ENCODE data around the gene RNF4.

RNF4 gene

DNA sequence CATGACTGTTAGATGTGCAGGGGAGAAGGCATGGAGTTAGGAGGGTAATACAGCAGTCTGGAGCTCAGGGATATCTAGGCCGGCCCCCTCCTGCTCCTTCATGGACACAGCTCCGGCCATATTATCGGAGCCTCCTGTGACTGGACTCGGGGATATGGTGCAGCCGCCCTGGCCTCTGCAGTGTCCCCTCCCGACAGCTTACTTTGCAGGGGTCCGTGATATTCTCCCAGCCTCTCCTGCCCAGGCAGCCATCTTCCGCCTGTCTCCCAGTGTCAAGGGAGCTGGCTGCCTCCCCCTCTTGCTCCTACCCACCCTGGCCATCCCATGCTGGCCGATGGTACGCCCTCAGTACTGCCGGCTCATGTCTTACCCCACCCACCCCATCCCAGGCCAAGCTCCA is 19.9 kb upstream of the RNF4 start:
- no peaks in the 10 kb centered on the region for H3K36me3 ChIP-seq (ENCODE audit: control insufficient read depth in 1 of 2, insufficient read depth in 2 of 2, low read length in 2 of 2)
- no peak overlapping the region for H4K12ac ChIP-seq (ENCODE audit: low read depth, low read length)
- H3K27ac ChIP-seq (ENCODE audit: low read depth, low read length) = no peak overlapping the region
- no peak overlapping the region for H2AK5ac ChIP-seq (ENCODE audit: low read length)
- no peaks in the 10 kb centered on the region for H3K27me3 ChIP-seq (ENCODE audit: insufficient read depth, low read length)
- H3K4me3 ChIP-seq (ENCODE audit: low read depth, low read length) = no peak overlapping the region
- H3K9ac ChIP-seq (ENCODE audit: low read length) = no peak overlapping the region
- H3K23ac ChIP-seq (ENCODE audit: low read length) = no peak overlapping the region
- peaks cover 6% of the 10 kb centered on the region for H3K9me3 ChIP-seq (ENCODE audit: insufficient read depth, low read depth, low read length)
- H3K79me1 ChIP-seq (ENCODE audit: low read length) = no peaks in the 10 kb centered on the region
- H2BK5ac ChIP-seq (ENCODE audit: low read depth, low read length, poor library complexity) = no peak overlapping the region
- no peaks in the 10 kb centered on the region for H3K4me1 ChIP-seq (ENCODE audit: control insufficient read depth in 1 of 2, insufficient read depth in 2 of 2, low read length in 2 of 2)
- H2BK120ac ChIP-seq (ENCODE audit: insufficient read depth, low read length, poor library complexity) = no peak overlapping the region
- H3K18ac ChIP-seq (ENCODE audit: low read length) = no peak overlapping the region
- WGBS (ENCODE audit: extremely low coverage, insufficient coverage, insufficient read length) = no CpG with 5 or more reads among the region's 11 CpGs
- DNase-seq = no peak
- no peak overlapping the region for H4K91ac ChIP-seq (ENCODE audit: low read depth, low read length)
- H3K79me2 ChIP-seq (ENCODE audit: control insufficient read depth, insufficient read depth, low read length, poor library complexity) = no peaks in the 10 kb centered on the region
- H4K8ac ChIP-seq (ENCODE audit: low read depth, low read length) = no peak overlapping the region
- no peak overlapping the region for H3K4ac ChIP-seq (ENCODE audit: low read depth, low read length)
- no peak overlapping the region for H2AFZ ChIP-seq (ENCODE audit: insufficient read depth, low read length, poor library complexity)
- no peak overlapping the region for H2BK12ac ChIP-seq (ENCODE audit: low read length)
- no peak overlapping the region for H3K4me2 ChIP-seq (ENCODE audit: low read length)
- H3K14ac ChIP-seq (ENCODE audit: low read length) = no peak overlapping the region

DNA sequence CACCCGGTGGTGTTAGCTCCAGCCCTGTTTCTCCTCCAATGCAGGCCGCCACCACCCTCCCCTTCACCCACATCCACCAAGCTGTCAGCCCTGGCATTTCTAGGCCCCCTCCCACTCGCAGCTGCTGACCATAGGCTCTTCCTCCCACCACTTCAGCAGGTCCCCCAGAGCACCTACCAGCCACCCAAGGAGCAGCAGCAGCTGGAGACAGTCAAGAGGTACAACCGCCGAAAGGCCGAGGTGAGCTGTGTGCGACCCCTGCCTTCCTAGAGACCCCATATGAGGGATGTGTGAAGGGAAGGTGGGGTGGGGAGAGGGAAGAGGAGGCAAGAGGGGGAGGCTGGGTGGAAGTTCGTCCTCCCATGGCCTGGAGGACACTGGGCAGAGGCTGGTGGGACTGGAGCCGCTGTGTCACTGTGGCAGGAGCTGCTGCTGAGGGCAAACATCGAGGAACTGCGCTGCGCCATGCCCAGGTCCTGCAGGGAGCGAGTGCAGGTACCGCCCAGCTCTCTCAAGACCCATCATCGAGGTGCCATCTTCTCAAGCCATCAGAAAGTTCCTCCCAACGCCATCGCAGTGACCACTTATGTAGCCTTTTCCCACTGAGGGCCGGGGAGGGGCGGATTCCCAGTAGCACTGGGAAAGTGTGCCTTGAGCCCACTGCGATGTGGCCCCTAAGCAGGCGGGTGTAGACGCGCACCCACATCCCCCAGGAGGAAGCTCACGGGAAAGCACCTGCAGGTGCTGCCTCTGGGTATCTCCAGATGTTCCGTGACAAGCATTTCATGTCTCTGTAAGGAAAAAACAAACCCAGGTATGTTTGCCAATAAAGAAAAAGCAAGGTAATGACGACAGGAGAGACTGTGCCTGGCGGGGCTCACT is 19.2 kb upstream of the RNF4 start:
- Histone ChIP-seq H3K4ac (ENCODE audit: low read depth, low read length) (no peak overlapping the region), H3K27ac (ENCODE audit: low read depth, low read length) (no peak overlapping the region), H3K14ac (ENCODE audit: low read length) (no peak overlapping the region), H3K4me1 (ENCODE audit: control insufficient read depth in 1 of 2, insufficient read depth in 2 of 2, low read length in 2 of 2) (no peaks in the 10 kb centered on the region), H2AFZ (ENCODE audit: insufficient read depth, low read length, poor library complexity) (no peak overlapping the region), H3K23ac (ENCODE audit: low read length) (no peak overlapping the region), H3K36me3 (ENCODE audit: control insufficient read depth in 1 of 2, insufficient read depth in 2 of 2, low read length in 2 of 2) (no peaks in the 10 kb centered on the region), H3K18ac (ENCODE audit: low read length) (no peak overlapping the region), H3K9me3 (ENCODE audit: insufficient read depth, low read depth, low read length) (peaks cover 6% of the 10 kb centered on the region), H2BK12ac (ENCODE audit: low read length) (no peak overlapping the region), H3K9ac (ENCODE audit: low read length) (no peak overlapping the region), H4K12ac (ENCODE audit: low read depth, low read length) (no peak overlapping the region), H2BK120ac (ENCODE audit: insufficient read depth, low read length, poor library complexity) (no peak overlapping the region), H4K91ac (ENCODE audit: low read depth, low read length) (no peak overlapping the region), H4K8ac (ENCODE audit: low read depth, low read length) (no peak overlapping the region), H2BK5ac (ENCODE audit: low read depth, low read length, poor library complexity) (no peak overlapping the region), H2AK5ac (ENCODE audit: low read length) (no peak overlapping the region), H3K79me2 (ENCODE audit: control insufficient read depth, insufficient read depth, low read length, poor library complexity) (no peaks in the 10 kb centered on the region), H3K4me2 (ENCODE audit: low read length) (no peak overlapping the region), H3K4me3 (ENCODE audit: low read depth, low read length) (no peak overlapping the region), H3K79me1 (ENCODE audit: low read length) (no peaks in the 10 kb centered on the region), H3K27me3 (ENCODE audit: insufficient read depth, low read length) (no peaks in the 10 kb centered on the region)
- no peak for DNase-seq
- no CpG with 5 or more reads among the region's 27 CpGs for WGBS (ENCODE audit: extremely low coverage, insufficient coverage, insufficient read length)

GRCh38 chr4:2450394-2451035 is 18.4 kb upstream of the RNF4 start:
- Histone ChIP-seq H3K79me1 (ENCODE audit: low read length) (no peaks in the 10 kb centered on the region), H4K8ac (ENCODE audit: low read depth, low read length) (no peak overlapping the region), H3K4me3 (ENCODE audit: low read depth, low read length) (no peak overlapping the region), H3K4ac (ENCODE audit: low read depth, low read length) (no peak overlapping the region), H3K4me2 (ENCODE audit: low read length) (no peak overlapping the region), H3K27me3 (ENCODE audit: insufficient read depth, low read length) (no peaks in the 10 kb centered on the region), H2AK5ac (ENCODE audit: low read length) (no peak overlapping the region), H3K14ac (ENCODE audit: low read length) (no peak overlapping the region), H3K4me1 (ENCODE audit: control insufficient read depth in 1 of 2, insufficient read depth in 2 of 2, low read length in 2 of 2) (no peaks in the 10 kb centered on the region), H2BK120ac (ENCODE audit: insufficient read depth, low read length, poor library complexity) (no peak overlapping the region), H3K79me2 (ENCODE audit: control insufficient read depth, insufficient read depth, low read length, poor library complexity) (no peaks in the 10 kb centered on the region), H3K9ac (ENCODE audit: low read length) (no peak overlapping the region), H3K23ac (ENCODE audit: low read length) (no peak overlapping the region), H2AFZ (ENCODE audit: insufficient read depth, low read length, poor library complexity) (no peak overlapping the region), H4K91ac (ENCODE audit: low read depth, low read length) (no peak overlapping the region), H3K36me3 (ENCODE audit: control insufficient read depth in 1 of 2, insufficient read depth in 2 of 2, low read length in 2 of 2) (no peaks in the 10 kb centered on the region), H2BK12ac (ENCODE audit: low read length) (no peak overlapping the region), H3K9me3 (ENCODE audit: insufficient read depth, low read depth, low read length) (peaks cover 4% of the 10 kb centered on the region), H3K27ac (ENCODE audit: low read depth, low read length) (no peak overlapping the region), H4K12ac (ENCODE audit: low read depth, low read length) (no peak overlapping the region), H3K18ac (ENCODE audit: low read length) (no peak overlapping the region), H2BK5ac (ENCODE audit: low read depth, low read length, poor library complexity) (no peak overlapping the region)
- no CpG with 5 or more reads among the region's 16 CpGs for WGBS (ENCODE audit: extremely low coverage, insufficient coverage, insufficient read length)
- no peak for DNase-seq

- no CpG with 5 or more reads among the region's 10 CpGs for WGBS (ENCODE audit: extremely low coverage, insufficient coverage, insufficient read length)
- Histone ChIP-seq H3K27ac (ENCODE audit: low read depth, low read length) (no peak overlapping the region), H3K27me3 (ENCODE audit: insufficient read depth, low read length) (no peaks in the 10 kb centered on the region), H3K4me2 (ENCODE audit: low read length) (no peak overlapping the region), H2BK120ac (ENCODE audit: insufficient read depth, low read length, poor library complexity) (no peak overlapping the region), H4K8ac (ENCODE audit: low read depth, low read length) (no peak overlapping the region), H3K4ac (ENCODE audit: low read depth, low read length) (no peak overlapping the region), H3K9me3 (ENCODE audit: insufficient read depth, low read depth, low read length) (peaks cover 4% of the 10 kb centered on the region), H4K91ac (ENCODE audit: low read depth, low read length) (no peak overlapping the region), H3K79me2 (ENCODE audit: control insufficient read depth, insufficient read depth, low read length, poor library complexity) (no peaks in the 10 kb centered on the region), H2AFZ (ENCODE audit: insufficient read depth, low read length, poor library complexity) (no peak overlapping the region), H2BK12ac (ENCODE audit: low read length) (no peak overlapping the region), H3K4me3 (ENCODE audit: low read depth, low read length) (no peak overlapping the region), H3K9ac (ENCODE audit: low read length) (no peak overlapping the region), H4K12ac (ENCODE audit: low read depth, low read length) (no peak overlapping the region), H3K18ac (ENCODE audit: low read length) (no peak overlapping the region), H2AK5ac (ENCODE audit: low read length) (no peak overlapping the region), H3K79me1 (ENCODE audit: low read length) (no peaks in the 10 kb centered on the region), H2BK5ac (ENCODE audit: low read depth, low read length, poor library complexity) (no peak overlapping the region), H3K23ac (ENCODE audit: low read length) (no peak overlapping the region), H3K36me3 (ENCODE audit: control insufficient read depth in 1 of 2, insufficient read depth in 2 of 2, low read length in 2 of 2) (no peaks in the 10 kb centered on the region), H3K14ac (ENCODE audit: low read length) (no peak overlapping the region), H3K4me1 (ENCODE audit: control insufficient read depth in 1 of 2, insufficient read depth in 2 of 2, low read length in 2 of 2) (no peaks in the 10 kb centered on the region)
- DNase-seq = no peak
Measured at GRCh38 chr4:2451036-2451520, 17.8 kb upstream of the RNF4 start.
